ENCODE data around the gene PAX6.

PAX6 gene

DNA sequence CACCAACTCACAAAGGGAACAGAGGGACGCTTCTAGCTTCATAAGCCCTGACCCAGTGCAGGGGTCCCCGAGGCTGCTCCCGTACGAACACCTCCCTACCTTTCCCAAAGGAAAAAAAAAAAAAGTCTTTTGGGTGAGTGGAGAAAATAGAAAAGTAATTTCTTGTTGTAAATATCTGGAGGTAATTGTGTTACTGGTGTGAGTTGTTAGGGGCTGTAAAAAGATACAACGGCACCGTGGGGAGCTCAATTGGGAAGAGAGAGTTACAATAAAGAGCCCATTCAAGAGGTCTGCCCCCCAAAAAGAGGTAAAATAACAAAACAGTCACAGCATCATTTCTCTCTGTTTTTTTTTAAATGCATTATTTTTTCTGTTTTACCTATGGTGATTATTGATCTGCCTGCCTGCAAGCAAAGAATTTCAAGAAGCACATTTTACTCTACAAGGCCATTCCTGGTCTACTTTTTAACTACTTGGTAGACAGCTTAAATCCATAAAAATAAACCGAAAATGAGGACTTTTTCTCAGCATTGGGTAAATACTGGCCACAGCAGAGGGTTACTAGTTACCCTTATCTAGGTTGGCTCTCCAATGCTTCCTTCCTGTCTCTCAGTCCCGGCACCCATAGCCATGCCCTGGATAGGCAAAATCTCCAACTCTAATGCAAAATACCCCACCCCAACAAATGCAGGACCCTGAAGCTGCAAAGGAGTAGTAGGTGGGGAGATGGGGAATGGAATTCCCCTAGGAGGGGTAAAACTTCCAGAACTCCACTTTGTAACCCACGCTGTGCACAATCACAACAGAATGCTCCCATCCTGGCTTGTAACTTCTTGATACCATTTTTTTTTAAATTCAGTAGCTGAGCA is 3.1 kb downstream of the PAX6 start:
- DNase-seq = no peak

DNA sequence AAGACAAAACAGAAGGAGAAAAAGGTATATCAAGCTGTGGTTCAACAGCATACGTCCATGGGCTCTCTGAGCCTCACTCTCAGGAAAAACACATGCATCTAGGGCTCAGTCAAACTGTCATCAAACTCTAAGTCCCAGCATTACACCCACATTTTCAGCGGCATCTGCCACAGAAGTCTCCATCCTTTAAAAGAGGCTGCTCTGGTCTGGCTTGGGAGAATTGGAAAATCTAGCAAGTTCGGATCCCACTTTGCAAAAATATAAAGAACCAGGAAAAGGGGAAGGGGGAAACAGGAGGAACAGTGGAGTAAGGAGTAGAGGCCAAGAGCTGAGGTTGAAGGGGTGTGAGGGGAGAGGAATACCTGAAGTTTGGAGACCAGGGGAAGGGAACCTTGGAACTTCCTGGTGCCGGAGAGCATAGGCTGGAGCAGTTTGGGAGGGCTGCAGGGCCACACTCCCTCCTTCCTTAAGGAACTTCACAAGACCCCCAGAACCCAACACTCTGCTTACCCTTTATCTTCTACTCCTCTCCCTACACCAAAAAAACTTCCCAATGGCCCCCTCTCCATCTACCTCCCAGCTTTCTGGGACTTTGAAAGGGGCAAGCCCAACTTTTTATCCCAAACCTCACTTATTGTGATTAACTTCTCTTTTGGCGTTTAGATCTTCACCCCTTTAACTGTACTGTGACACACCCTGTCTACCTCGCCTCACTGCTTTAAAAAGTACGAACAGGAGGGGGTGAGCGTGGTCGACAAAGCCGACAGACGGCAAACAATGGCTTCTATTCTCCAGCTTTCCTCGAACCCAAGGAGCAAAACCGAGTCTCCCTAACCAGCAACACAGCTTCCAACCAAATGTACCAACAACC is 4.0 kb downstream of the PAX6 start:
- no peak for DNase-seq

DNA sequence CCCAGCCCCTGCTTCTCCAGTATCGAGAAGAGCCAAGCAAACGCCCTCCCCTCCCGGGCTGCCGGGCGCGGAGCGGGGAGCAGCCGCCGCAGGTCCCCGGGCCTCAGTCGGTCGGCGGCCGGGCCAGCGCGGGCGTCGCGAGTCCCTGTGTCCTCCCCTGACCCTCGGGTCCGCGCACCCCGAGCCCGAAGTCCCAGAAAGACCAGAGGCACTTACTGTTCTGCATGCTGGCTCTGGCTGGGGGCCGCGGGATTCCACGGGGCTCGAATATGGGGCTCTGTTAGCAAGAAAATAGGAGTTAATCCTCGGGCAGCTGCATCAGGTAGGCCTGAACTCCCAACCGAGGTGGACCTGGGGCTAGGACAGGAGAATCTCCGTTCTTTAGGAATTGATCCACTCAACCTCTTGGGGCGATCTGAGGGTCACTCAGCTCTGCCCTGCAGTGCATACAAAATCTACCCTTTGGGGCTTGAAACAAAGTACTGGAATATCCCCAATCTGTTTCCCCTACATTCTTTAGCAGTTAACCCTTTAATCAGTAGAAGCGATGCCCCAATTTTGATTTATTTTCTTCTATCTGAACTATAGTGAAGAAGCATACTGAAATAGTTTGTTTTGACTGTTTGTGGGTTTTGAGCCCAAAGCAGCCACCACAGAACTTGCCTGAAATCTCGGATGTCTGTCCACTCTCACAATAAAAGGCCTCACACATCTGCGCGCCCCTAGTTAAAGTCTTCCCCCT is 4.8 kb downstream of the PAX6 start:
- no peak for DNase-seq

DNA sequence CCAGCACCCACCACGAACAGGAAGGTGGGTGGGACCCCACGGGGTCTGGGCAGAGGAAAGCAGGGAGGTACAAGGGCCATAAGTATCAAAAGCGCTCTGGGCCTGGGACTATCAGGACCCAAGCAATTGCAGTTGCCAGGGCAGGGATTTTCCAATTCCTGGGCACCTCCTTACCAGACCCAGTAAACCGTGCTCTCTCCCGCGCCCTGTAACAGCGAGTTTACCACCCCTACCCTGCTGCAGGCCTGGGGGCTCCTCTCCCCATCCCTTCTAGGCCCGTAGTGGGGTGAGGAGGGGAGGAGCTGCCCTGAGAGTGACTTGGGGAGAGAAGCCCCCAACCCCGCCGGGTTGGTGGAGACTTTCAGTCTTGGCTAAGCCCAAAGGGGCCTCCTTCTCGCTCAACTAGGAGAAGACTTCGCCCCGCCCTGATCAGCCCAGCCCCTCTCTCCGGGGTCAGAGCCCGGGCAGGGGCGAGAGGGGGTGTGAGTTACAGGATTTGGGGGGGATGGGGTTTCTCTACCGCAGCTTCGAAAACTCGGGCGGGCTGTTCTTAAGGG is 5.4 kb downstream of the PAX6 start:
- DNase-seq = no peak

DNA sequence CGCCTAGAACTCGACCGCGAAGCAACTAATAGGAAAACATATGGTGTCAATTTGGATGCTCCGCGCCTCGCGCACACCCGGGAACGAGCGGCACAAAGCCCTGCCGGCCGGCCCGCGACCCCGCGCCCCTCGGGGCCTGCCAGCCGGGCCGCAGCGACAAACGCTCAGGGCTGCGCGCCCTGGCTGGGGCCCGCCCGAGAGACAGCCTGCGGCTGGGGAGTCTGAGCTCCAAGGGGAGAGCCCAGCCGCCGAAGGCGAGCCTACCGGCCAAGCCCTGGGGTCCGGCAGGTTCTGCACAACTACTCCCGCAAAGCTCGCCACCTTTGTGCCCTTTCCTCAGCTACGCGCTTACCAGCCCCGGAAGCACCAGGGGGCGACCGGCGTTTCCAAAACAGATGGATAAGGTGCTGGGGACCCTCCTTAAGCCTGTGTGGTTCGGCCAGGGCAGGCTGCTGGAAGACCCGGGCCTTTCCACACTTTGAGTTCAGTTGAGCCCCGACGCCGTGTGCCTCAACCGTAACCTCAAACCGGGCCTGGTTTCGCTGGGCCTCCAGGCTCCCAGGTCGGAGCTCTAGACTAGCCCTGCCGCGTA is 6.0 kb downstream of the PAX6 start:
- DNase-seq = no peak

DNA sequence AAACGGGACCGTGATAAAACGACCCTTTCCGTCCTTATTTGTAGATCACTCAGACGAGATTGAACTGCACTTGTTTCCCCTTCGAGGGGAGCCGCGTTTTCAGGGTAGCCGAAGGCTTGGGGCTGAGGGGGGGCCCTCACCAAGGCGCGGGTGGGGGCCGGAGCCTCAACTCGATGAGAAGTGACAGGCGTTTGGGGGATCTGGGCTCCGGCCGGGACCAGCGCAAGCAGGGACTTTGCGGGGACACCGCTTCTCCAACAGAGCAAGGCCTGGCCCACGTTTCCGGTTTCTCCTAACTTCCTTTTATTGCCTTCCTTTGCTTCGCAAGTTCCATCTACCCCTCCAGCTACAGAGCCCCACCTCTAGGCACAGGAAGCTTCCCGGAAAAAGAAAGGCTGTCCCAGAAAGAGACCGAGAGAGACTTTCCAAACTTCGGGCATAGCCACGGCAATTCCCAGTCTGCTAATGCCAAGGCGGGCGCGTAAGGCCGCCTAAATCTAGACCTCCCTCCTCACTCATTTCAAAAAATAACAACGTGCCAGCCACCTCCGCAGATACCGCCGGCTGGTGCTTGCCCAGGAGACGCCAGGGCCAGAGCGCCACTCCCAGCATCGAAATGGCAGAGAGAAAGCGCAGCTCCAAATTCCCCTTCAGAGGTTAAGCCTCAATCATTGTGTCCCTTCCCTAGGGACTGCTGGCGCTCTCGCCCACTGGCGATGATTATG is 6.6 kb downstream of the PAX6 start:
- no peak for DNase-seq

DNA sequence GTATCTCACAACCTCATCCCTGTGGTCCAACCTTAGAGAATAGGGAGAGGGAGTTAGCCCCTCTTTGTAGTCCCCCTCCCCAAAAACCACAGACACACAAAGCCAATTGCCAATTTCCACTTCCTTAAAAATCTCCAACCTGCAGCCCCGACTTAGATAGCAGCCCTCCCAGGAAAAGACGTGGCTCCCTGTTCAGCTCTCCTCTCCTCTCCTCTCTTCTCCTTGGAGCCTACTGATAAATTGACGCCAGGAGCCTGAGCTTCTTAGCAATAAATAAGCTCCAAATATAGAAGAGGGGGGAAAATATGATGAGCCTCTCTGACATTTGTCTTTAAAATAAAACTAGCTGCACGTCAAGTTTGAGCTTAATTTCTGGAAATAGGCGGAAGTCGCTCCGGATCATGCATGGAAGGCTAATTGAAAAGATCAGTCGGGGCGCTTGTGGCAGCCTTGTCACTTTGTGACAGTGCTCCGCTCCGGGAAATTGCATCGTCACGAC is 7.3 kb downstream of the PAX6 start:
- no peak for DNase-seq

DNA sequence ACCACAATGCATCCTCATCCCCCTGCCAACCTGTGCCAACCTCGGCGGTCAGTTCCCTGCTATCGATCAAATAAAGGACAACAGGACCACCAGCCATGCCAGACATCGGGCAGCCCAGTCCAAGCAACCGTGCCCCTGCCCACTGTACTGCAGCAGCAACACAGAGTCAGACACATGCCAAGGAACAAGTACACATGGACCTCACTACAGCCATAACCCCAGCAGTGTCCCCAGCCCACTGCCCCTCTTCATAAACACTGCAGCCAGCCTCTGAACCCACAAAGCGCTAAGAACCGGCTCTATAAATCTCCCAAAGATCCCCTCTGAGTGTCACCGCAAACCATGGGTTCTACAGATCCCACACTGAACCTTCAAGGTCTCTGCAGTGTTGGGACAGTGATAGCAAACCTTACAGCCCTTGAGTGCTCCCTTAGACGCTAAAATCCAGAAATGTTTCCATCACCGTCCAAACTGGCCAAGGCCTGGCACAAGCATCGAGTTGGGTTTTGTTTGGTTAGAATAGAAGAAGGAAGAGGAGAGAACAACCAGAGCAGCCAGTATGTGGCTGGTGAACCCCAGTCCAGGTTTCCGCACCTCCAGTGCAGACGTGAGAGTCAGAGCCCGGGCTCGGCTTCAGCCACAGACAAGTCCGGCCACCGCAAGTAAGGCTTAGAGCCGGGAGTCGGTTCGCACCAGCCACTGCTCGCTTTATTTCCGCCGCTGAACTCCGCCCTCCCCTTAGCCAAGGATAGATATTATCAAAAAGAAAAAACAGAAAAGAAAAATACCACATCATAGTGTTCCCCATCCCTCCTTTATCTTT is 7.9 kb downstream of the PAX6 start:
- no peak for DNase-seq

DNA sequence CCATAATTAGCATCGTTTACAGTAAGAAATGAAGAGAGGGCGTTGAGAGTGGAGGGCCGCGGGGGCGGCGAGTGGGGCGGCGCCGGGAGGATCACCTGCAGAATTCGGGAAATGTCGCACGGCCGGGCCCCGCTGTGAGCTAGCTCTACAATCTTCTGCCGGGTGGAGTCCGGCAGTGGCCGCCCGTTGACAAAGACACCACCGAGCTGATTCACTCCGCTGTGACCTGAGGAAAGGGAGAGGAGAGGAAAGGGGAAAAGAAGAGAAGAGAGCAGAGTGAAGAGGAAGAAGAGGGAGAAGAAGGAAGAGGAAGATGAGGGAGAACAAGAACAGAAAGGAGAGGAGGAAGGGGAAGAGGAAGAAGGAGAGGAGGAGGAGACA is 8.5 kb downstream of the PAX6 start:
- no peak for DNase-seq

DNA sequence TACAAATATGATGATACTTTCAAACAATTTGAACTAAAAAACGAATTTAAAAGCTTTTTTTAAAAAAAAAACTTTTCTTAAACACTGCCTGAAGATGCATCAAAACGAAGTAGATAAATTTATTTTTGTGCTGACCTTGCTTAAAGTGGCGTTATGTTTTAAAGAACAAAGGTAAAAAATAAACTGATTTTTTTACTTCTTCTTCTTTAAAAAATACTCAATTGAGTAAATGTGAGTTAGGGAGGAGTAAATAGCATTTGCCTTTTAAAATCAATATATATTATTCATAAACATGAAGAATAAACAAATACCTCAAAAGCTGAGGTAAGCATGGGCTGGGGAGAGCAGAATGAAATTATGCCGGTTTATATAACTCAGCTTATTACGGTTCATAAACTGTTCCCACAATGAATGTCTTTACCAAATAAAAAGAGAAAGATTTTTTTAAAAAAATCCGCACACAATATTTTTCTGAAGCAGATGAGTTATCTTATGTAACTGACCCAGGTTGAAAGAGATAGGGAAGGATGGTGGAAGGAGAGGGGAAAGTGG is 9.0 kb downstream of the PAX6 start:
- DNase-seq = no peak

DNA sequence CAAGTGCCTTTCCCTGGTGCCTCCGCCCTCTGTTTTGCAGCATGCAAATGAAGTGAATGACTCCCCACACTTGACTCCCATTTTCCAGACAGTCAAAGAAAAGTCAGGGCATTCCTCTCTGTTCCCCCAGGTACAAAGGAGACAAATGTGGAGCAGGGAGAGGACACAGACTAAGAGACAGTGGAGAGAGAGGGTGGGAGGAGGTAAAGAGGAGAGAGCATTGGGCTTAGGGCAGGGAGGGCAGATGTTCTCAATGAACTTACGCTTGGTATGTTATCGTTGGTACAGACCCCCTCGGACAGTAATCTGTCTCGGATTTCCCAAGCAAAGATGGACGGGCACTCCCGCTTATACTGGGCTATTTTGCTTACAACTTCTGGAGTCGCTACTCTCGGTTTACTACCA is 9.8 kb downstream of the PAX6 start:
- DNase-seq = no peak

DNA sequence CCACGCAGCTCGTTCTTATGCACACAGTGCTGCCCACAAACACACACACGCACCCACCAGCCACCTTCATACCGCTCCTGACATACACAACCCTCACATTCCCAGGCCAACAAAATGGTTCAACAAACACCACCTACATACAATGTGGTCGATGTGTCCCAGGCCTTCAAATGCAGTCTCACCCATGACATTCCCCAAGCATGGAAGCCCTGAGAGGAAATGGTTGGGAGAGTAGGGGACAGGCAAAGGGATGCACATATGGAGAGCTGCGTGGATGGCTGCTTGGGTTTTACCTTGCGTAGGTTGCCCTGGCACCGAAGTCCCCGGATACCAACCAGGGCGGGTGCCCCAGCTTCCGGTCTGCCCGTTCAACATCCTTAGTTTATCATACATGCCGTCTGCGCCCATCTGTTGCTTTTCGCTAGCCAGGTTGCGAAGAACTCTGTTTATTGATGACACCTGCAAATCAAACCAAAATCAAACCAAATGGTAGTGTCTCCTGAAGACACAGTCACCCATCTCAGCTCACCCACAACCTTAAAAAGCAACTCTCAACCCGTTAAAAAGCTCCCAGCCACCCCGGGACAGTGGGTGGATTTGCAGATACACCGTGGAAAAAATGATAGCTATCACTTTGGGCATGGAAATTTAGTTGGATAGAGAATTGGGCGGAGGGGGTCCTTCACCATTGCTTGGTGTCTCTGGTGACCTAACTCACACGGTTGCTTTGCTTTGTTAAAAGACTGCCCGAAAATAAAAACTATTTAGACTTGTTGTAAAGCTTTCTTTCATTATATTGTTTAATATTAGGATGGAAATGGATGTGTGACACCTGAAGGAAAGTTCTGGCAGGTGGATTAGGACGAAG is 10.5 kb downstream of the PAX6 start:
- no peak for DNase-seq

DNA sequence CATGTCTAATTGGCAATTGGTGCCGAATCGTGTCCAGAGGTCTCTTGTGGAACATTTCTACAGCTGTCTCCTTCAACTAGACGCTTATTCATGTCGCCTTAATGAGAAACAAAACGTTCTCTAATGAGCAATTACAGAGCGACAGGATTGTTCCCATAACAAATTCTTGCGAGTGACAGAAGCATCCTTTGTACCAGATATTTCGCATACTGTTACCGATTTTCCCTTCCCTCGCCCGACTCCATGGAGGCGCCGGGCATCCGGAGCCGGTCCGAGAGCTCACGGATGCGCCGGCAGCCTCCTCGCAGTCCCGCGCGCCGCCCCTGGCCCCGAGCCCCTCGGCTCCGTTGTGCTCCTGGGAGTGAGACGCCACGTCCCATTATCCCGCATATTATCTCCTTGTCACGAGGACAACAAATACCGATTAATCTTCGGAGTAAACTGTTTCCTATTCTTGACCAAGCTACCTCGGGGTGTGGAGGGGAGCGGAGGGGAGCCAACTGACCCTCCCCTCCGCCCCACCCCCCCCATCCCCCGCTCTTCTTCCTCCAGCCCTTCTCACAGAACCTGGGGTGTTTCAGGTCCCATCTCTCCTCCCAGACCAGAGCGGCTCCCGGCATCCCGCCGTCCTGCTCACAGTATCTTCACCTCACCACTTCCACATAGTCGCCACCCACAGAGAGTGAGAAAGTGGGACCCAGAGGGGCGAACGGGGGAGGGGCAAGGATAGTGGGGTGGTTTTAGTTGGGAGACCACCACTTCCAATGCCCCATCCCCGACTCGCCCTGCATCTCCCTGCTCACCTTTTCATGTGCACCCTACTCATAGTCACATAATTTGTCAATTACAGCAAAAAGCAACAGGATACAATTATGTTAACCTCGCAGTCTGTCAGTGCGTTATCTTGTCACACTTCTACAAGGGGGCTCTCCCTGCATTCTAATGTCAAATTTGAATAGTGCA is 11.4 kb downstream of the PAX6 start:
- DNase-seq = no peak

DNA sequence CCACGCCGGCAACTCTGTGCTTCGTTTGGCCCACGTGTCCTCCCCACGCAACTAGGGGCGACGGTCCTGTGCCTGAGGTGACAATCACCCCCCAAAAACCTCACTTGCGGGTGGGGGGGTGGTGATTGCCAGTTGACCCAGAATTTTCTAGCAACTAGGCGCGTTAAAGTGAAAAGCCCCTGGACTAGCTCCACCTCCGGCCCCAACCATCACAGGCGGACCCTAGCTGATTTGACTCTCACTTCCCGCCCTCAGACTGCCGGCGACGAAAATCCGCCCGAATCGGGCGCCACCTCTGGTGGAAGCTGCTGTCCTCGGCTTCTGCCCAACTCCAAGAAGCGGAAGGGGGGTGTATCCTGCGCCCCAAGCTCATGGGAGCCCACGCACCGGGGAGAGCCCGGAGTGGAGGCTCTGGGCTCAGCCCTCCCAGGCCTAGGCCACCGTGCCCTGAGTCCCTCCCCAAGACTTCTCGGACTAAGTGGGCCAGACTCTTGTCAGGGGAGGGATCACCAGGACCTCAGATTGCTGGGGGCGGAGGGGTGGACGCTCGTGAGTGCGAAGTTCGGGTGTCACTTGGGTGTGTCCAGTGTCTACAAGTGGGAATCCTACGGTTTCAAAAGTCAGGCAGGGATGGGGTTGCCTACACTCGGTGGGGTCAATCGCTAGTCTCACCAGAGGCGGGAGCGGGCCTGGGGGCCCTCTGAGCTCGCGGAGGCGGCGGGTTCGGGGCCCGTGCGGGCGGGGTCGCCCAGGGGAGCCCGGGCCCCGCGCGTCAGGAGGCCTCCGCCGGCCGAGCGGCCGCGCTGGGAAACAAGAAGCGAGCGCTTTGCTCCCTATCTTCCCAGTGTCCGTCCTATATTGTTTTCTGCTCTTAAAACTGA is 12.3 kb downstream of the PAX6 start:
- DNase-seq = no peak

DNA sequence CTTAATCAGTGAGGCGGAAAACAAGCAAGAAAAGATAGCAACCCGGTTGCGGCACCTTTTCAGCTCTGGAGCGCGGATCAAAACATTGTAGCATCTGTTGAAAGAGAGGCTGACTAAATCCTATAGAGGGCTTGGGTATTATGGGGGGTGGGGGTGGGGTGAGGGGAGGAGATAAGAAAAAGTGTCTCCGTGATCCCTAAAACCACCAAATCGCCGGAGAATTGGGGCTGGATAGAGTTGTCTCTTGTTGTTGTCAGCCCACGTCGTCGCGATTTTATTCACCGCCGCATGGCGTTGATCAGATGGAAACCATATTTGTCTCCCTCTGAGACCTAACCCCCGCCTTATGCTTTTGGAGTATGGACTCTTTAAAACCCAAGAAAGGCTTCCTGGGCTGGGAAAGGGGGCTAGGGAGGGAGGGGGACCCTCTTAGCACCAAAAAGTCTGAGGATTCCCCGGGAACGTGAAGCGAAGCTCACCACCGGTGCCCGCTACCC is 13.0 kb downstream of the PAX6 start:
- no peak for DNase-seq

DNA sequence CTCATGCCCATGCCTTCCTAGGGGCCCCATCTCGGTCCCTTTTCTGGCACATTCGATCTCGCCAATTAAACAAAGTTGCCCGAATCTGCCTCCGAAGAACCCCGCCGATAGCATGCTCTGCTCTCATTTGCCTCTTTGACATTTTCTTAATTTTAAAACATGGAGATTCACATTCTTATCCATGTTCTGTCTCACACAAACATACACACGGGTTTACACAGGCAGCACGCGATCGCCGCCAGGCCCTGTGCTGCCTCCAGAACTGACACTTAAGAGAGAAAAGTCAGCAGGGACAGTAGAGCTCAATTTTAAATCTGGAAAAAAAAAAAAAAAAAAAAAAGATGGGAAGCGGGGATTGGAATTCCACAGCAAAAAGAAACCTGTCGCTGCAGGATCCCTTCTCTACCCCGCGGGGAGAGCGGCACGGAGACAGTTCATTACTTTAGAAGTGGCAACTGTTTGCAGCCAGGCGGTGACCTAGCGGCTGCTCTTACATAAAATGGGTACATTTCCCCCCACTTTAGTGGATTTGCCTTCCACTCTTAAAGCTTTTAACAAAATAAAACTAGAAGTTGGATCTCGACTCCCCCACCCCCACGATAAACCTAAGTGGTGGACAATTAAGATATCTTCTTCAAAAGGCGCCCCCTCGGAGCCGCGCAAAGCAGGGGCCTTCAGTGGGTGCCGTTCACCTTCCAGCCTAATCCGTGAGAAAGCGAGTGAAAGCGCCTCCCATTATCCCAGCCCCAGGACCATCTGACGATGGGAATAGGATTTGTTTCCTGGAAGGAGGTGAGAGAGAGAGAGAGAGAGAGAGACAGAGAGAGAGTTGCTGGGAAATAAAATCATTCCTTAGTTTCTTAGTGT is 13.7 kb downstream of the PAX6 start:
- no peak for DNase-seq

Data from NCI-H2029 treated with DMSO at 0.1 percent for 48 hours (cell line).